Measurements from ENCODE around the gene COL24A1.
"Not testable (repeated sequence)": the region's sequence is repeated elsewhere in the genome, so short reads cannot be mapped to it uniquely, and the experiment has no call there.

The COL24A1 gene

GRCh38 chr1:85976516-85977205, 179.9 kb downstream of the COL24A1 start:
- no peak for DNase-seq
- H3K4me1 Mint-ChIP-seq (ENCODE audit: low read depth in 2 of 2): no peaks in the 10 kb centered on the region
- H3K9me3 Mint-ChIP-seq: peaks cover 2 to 13% of the 10 kb centered on the region in 2 donors
- no peaks in the 10 kb centered on the region for H3K36me3 Mint-ChIP-seq (ENCODE audit: insufficient read depth)
- no peaks in the 10 kb centered on the region for H3K27me3 Mint-ChIP-seq
- no peak overlapping the region for H3K4me3 Mint-ChIP-seq
- no peak overlapping the region for H3K27ac Mint-ChIP-seq
- ATAC-seq (replicated peaks): no peak

DNA sequence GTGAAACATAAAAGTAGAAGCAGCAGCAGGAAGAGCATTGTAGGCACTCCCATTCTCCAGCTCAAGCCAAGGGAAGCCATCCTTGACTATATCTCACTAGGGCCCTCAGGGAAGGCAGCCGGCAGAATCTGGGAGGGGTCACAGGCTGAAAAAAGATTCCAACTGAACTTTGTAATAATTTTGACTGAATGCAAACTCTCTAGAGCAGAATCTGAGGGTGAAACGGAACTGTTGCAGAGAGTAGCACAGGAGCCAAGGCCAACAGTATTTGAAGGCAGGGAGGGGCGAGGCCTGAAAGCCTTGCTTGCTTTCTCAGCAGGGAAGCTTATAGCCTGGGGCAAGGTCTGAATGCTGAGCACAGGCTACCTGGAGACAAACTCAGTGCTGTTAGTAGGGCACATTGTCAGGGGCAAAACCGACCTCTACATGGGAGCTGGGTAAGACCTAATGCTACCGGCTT, 180.6 kb downstream of the COL24A1 start:
- no peak for ATAC-seq (replicated peaks)
- Mint-ChIP-seq H3K9me3 (peaks cover 2 to 13% of the 10 kb centered on the region in 2 donors), H3K27me3 (no peaks in the 10 kb centered on the region), H3K36me3 (ENCODE audit: insufficient read depth) (no peaks in the 10 kb centered on the region), H3K4me1 (ENCODE audit: low read depth in 2 of 2) (no peaks in the 10 kb centered on the region), H3K27ac (no peak overlapping the region), H3K4me3 (no peak overlapping the region)
- no peak for DNase-seq

DNA sequence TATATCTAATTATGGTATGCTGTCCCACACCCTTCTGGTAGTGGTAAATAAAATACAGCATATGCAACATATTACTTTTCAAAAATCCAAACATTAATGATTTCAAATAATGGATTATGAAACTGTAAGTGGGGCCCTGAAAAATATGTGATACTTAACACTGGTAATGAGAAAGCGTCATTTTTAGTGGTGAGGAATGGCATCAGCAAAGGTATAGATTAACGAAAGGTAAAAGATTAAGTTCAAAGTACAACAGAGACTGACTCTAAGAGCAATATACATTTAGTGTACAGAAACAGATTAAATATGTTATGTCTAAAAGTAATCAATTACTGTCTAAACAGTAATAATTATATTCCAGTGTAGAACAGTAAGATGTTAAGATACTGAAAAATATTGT, 194.1 kb downstream of the COL24A1 start:
- no peaks in the 10 kb centered on the region for H3K4me1 Mint-ChIP-seq (ENCODE audit: low read depth in 2 of 2)
- no peak overlapping the region for H3K27ac Mint-ChIP-seq
- H3K27me3 Mint-ChIP-seq: no peaks in the 10 kb centered on the region
- no peaks in the 10 kb centered on the region for H3K36me3 Mint-ChIP-seq (ENCODE audit: insufficient read depth)
- no peak overlapping the region for H3K4me3 Mint-ChIP-seq
- H3K9me3 Mint-ChIP-seq: peaks cover 0 to 7% of the 10 kb centered on the region in 2 donors
- DNase-seq: no peak
- ATAC-seq (replicated peaks): no peak

DNA sequence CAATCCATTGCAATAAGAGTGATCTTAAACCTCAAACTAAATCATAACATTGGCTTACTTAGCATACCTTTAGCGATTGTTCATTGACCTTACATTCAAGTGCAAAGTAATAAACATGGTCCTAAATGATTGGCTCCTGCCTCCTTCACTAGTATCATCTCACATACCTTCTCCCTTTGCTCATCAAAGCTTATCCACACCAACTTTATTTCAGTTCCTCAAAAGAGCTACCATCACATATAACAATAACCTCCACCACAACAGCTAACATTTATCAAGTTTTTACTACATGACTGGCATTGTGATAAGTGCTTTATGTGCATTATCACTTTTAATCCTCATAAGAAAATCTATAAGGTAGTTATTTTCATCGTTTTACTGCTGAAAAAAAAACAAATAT, 198.8 kb downstream of the COL24A1 start:
- peaks cover 2 to 7% of the 10 kb centered on the region in 2 donors for H3K9me3 Mint-ChIP-seq
- H3K4me1 Mint-ChIP-seq (ENCODE audit: low read depth in 2 of 2): no peaks in the 10 kb centered on the region
- H3K4me3 Mint-ChIP-seq: no peak overlapping the region
- H3K36me3 Mint-ChIP-seq (ENCODE audit: insufficient read depth): no peaks in the 10 kb centered on the region
- no peaks in the 10 kb centered on the region for H3K27me3 Mint-ChIP-seq
- no peak overlapping the region for H3K27ac Mint-ChIP-seq
- DNase-seq: no peak
- ATAC-seq (replicated peaks): no peak

- not testable (repeated sequence) for DNase-seq; H3K4me1 Mint-ChIP-seq (ENCODE audit: low read depth in 2 of 2); H3K27me3 Mint-ChIP-seq; H3K9me3 Mint-ChIP-seq; H3K27ac Mint-ChIP-seq; ATAC-seq (replicated peaks); H3K36me3 Mint-ChIP-seq (ENCODE audit: insufficient read depth); H3K4me3 Mint-ChIP-seq
Measured at GRCh38 chr1:85955218-85955617, 201.4 kb downstream of the COL24A1 start.

DNA sequence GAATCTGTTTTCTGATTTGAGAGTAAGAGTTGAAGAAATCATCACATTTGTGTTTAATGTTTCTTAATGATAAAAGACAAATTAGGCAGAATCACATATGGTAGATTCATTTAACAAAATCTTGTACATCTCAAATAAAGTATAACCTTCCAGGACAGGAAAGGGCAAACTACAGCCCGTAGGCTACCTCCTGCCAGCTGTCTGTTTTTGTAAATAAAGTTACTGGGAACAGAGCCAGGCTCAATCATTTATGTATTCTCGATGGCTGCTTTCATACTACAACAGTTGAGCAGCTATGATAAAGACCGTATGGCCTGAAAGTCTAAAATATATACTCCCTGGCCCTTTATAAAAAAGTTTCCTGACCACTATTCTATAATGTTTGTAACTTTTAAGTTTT, 204.1 kb downstream of the COL24A1 start:
- Mint-ChIP-seq H3K36me3 (ENCODE audit: insufficient read depth) (no peaks in the 10 kb centered on the region), H3K4me1 (ENCODE audit: low read depth in 2 of 2) (no peaks in the 10 kb centered on the region), H3K27me3 (no peaks in the 10 kb centered on the region), H3K27ac (no peak overlapping the region), H3K4me3 (no peak overlapping the region), H3K9me3 (peaks cover under 1 to 2% of the 10 kb centered on the region in 2 donors)
- DNase-seq (no peak), ATAC-seq (replicated peaks) (no peak)

DNA sequence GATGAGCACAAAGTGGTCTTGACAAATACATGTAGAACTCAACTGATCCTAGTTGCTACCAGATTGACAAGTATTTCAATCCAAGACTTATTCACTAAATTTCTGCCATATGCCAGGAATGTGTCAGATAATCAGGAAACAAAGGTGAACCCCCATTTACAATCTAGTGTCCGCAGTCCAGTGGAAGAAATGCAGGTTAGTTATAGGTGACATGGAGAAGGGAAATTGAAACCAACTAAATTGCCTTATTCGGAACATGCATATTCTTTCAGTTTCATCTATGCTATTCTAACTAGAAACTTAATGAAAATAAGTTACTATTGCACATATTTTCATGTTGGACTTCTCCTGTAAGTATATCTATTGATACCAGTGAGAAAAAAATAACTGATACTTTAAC, 209.4 kb downstream of the COL24A1 start:
- Mint-ChIP-seq H3K36me3 (ENCODE audit: insufficient read depth) (no peaks in the 10 kb centered on the region), H3K27ac (no peak overlapping the region), H3K4me3 (no peak overlapping the region), H3K4me1 (ENCODE audit: low read depth in 2 of 2) (no peaks in the 10 kb centered on the region), H3K27me3 (no peaks in the 10 kb centered on the region), H3K9me3 (no peaks in the 10 kb centered on the region)
- no peak for ATAC-seq (replicated peaks)
- no peak for DNase-seq

DNA sequence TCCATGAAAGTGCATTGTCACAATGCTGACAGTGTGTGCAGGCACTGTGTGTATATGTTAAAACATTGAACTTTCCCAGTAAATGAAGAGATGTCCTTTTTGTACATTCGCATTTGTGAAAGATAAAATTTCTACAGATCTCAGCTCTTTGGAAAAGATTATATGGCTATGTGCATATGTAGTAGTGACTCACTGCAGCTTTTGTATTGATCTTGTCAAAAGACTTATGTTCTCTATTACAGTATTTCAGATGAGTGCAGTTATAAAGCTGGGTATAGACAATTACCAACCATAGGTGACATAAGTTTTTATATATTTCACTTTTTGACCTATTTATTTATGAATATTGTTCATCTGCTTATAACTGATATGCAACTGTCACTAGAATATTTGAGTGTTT, 212.6 kb downstream of the COL24A1 start:
- DNase-seq (no peak), ATAC-seq (replicated peaks) (no peak)
- Mint-ChIP-seq H3K4me1 (ENCODE audit: low read depth in 2 of 2) (no peaks in the 10 kb centered on the region), H3K9me3 (no peaks in the 10 kb centered on the region), H3K27ac (no peak overlapping the region), H3K36me3 (ENCODE audit: insufficient read depth) (no peaks in the 10 kb centered on the region), H3K4me3 (no peak overlapping the region), H3K27me3 (no peaks in the 10 kb centered on the region)

GRCh38 chr1:85943526-85943925, 213.0 kb downstream of the COL24A1 start:
- Mint-ChIP-seq H3K27ac (no peak overlapping the region), H3K4me1 (ENCODE audit: low read depth in 2 of 2) (no peaks in the 10 kb centered on the region), H3K4me3 (no peak overlapping the region), H3K36me3 (ENCODE audit: insufficient read depth) (no peaks in the 10 kb centered on the region), H3K27me3 (no peaks in the 10 kb centered on the region), H3K9me3 (no peaks in the 10 kb centered on the region)
- DNase-seq (no peak), ATAC-seq (replicated peaks) (no peak)

GRCh38 chr1:85940656-85941306, 215.8 kb downstream of the COL24A1 start:
- H3K4me1 Mint-ChIP-seq (ENCODE audit: low read depth in 2 of 2): no peaks in the 10 kb centered on the region
- no peak for ATAC-seq (replicated peaks)
- H3K27me3 Mint-ChIP-seq: no peaks in the 10 kb centered on the region
- no peak overlapping the region for H3K4me3 Mint-ChIP-seq
- H3K36me3 Mint-ChIP-seq (ENCODE audit: insufficient read depth): no peaks in the 10 kb centered on the region
- peaks cover 0 to 1% of the 10 kb centered on the region in 2 donors for H3K9me3 Mint-ChIP-seq
- no peak for DNase-seq
- no peak overlapping the region for H3K27ac Mint-ChIP-seq

GRCh38 chr1:85938829-85939228, 217.7 kb downstream of the COL24A1 start:
- ATAC-seq (replicated peaks): no peak
- no peaks in the 10 kb centered on the region for H3K36me3 Mint-ChIP-seq (ENCODE audit: insufficient read depth)
- H3K4me1 Mint-ChIP-seq (ENCODE audit: low read depth in 2 of 2): no peaks in the 10 kb centered on the region
- H3K27ac Mint-ChIP-seq: no peak overlapping the region
- no peak overlapping the region for H3K4me3 Mint-ChIP-seq
- H3K27me3 Mint-ChIP-seq: no peaks in the 10 kb centered on the region
- H3K9me3 Mint-ChIP-seq: peaks cover 0 to 1% of the 10 kb centered on the region in 2 donors
- no peak for DNase-seq

DNA sequence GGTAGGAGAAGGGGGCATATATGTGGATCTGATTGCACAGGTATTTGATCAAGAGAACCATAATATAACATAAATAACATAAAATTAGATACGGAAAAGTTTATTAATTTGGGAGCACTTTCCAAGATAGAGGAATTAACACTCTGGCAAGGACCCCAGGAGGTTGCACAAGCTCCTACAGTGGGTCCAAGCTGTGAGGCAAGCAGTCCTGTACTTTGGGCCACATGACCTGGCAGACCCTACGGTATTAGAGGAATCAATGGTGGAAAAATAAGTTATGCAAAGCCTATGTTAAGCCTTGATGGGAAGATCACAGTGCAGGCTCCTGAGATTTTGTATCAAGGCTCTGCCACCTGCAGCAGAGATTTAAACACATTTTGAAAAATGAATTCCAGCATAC, 220.1 kb downstream of the COL24A1 start:
- no peaks in the 10 kb centered on the region for H3K36me3 Mint-ChIP-seq (ENCODE audit: insufficient read depth)
- no peak overlapping the region for H3K27ac Mint-ChIP-seq
- H3K4me1 Mint-ChIP-seq (ENCODE audit: low read depth in 2 of 2): no peaks in the 10 kb centered on the region
- DNase-seq: no peak
- no peaks in the 10 kb centered on the region for H3K27me3 Mint-ChIP-seq
- H3K9me3 Mint-ChIP-seq: peaks cover 0 to 1% of the 10 kb centered on the region in 2 donors
- H3K4me3 Mint-ChIP-seq: no peak overlapping the region
- no peak for ATAC-seq (replicated peaks)

GRCh38 chr1:85936057-85936456, 220.5 kb downstream of the COL24A1 start:
- no peaks in the 10 kb centered on the region for H3K27me3 Mint-ChIP-seq

DNA sequence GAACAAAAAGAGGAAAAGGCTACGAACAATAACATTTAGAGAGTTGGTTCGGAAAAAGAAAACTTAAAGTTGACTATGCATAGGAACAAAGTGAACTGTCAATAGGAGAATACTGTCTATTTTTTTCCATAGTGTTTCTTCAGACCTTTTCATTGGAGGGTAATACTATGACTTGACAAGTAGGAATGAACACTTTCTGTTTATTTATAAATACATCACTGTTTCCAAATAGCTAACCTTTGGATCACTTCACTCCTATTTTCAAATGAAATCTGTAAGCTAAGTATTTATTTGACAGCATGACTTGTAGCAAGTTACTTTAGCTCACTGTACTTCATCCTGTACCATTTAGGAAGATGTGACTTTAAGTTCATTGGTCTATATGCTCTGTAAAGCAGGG, 221.3 kb downstream of the COL24A1 start:
- Mint-ChIP-seq H3K27me3 (no peaks in the 10 kb centered on the region), H3K27ac (no peak overlapping the region), H3K4me1 (ENCODE audit: low read depth in 2 of 2) (no peaks in the 10 kb centered on the region), H3K4me3 (no peak overlapping the region), H3K36me3 (ENCODE audit: insufficient read depth) (no peaks in the 10 kb centered on the region), H3K9me3 (peaks cover 0 to 1% of the 10 kb centered on the region in 2 donors)
- ATAC-seq (replicated peaks) (no peak), DNase-seq (no peak)

More at GRCh38 chr1:85936057-85936456, 220.5 kb downstream of the COL24A1 start:
- Mint-ChIP-seq H3K27ac (no peak overlapping the region), H3K36me3 (ENCODE audit: insufficient read depth) (no peaks in the 10 kb centered on the region), H3K9me3 (peaks cover 0 to 1% of the 10 kb centered on the region in 2 donors), H3K4me1 (ENCODE audit: low read depth in 2 of 2) (no peaks in the 10 kb centered on the region), H3K4me3 (no peak overlapping the region)
- DNase-seq (no peak), ATAC-seq (replicated peaks) (no peak)
